Measurements from ENCODE around the gene LRRTM2.
"Not testable (repeated sequence)": the region's sequence is repeated elsewhere in the genome, so short reads cannot be mapped to it uniquely, and the experiment has no call there.

Gene LRRTM2

GRCh38 chr5:138874771-138875551 is at the start of gene LRRTM2:
Gene LRRTM2, minus strand, starts transcription at chr5:138875335. Its CDS starts 424 bp downstream, at chr5:138874911.
- no peak for DNase-seq (ENCODE audit: low spot score)

GRCh38 chr5:138922494-138922893 is 47.4 kb upstream of the LRRTM2 start:
- no peak for DNase-seq (ENCODE audit: low spot score)

GRCh38 chr5:138921362-138921761 is 46.2 kb upstream of the LRRTM2 start:
- not testable (repeated sequence) for DNase-seq (ENCODE audit: low spot score)

- no peak for DNase-seq (ENCODE audit: low spot score)
These were observed 45.0 kb upstream of the LRRTM2 start for GRCh38 chr5:138920181-138920580.

- no peak for DNase-seq (ENCODE audit: low spot score)
These were observed 43.6 kb upstream of the LRRTM2 start for GRCh38 chr5:138918686-138919085.

GRCh38 chr5:138914338-138914737 is 39.2 kb upstream of the LRRTM2 start:
- no peak for DNase-seq (ENCODE audit: low spot score)

- no peak for DNase-seq (ENCODE audit: low spot score)
These were observed 38.6 kb upstream of the LRRTM2 start for GRCh38 chr5:138913773-138914172.

- DNase-seq (ENCODE audit: low spot score): no peak
These were observed 37.0 kb upstream of the LRRTM2 start for GRCh38 chr5:138912093-138912492.

GRCh38 chr5:138911441-138911840 is 36.3 kb upstream of the LRRTM2 start:
- DNase-seq (ENCODE audit: low spot score): no peak

GRCh38 chr5:138910546-138911185 is 35.5 kb upstream of the LRRTM2 start:
- DNase-seq (ENCODE audit: low spot score): no peak

GRCh38 chr5:138909734-138910133 is 34.6 kb upstream of the LRRTM2 start:
- DNase-seq (ENCODE audit: low spot score): no peak

GRCh38 chr5:138905541-138905940 is 30.4 kb upstream of the LRRTM2 start:
- DNase-seq (ENCODE audit: low spot score): no peak

GRCh38 chr5:138903130-138903775 is 28.1 kb upstream of the LRRTM2 start:
- no peak for DNase-seq (ENCODE audit: low spot score)

GRCh38 chr5:138901716-138902115 is 26.6 kb upstream of the LRRTM2 start:
- DNase-seq (ENCODE audit: low spot score): no peak

- DNase-seq (ENCODE audit: low spot score): no peak
These were observed 25.3 kb upstream of the LRRTM2 start for GRCh38 chr5:138900281-138900965.

- no peak for DNase-seq (ENCODE audit: low spot score)
These were observed 23.6 kb upstream of the LRRTM2 start for GRCh38 chr5:138898742-138899141.

- DNase-seq (ENCODE audit: low spot score): no peak
These were observed 23.2 kb upstream of the LRRTM2 start for GRCh38 chr5:138898299-138898698.

- no peak for DNase-seq (ENCODE audit: low spot score)
These were observed 20.8 kb upstream of the LRRTM2 start for GRCh38 chr5:138895918-138896317.

- no peak for DNase-seq (ENCODE audit: low spot score)
These were observed 15.5 kb upstream of the LRRTM2 start for GRCh38 chr5:138890644-138891043.

GRCh38 chr5:138889994-138890393 is 14.9 kb upstream of the LRRTM2 start:
- DNase-seq (ENCODE audit: low spot score): no peak

GRCh38 chr5:138884554-138884953 is 9.4 kb upstream of the LRRTM2 start:
- no peak for DNase-seq (ENCODE audit: low spot score)

GRCh38 chr5:138884094-138884493 is 9.0 kb upstream of the LRRTM2 start:
- no peak for DNase-seq (ENCODE audit: low spot score)

- no peak for DNase-seq (ENCODE audit: low spot score)
These were observed 8.1 kb upstream of the LRRTM2 start for GRCh38 chr5:138883211-138883610.
